Testis (tissue), 3 donors: Measurements from ENCODE around the gene MEDAG. TPM values are rescaled to one million over a fixed set of nuclear protein-coding genes. Genes with fewer than 3 reads are reported as not detected.
"Not testable (repeated sequence)": the region's sequence is repeated elsewhere in the genome, so short reads cannot be mapped to it uniquely, and the experiment has no call there.

Source experiments
- DNase-seq: peaks from one replicate; pipeline ENCODE4 v3.0.0-alpha.2; 2019
- H3K27ac ChIP-seq, 2 donors: fragments of 200-600 bp; sonication (generic); one replicate each; pipeline ENCODE4 v1.5.1; 2019
- H3K27me3 ChIP-seq: fragments of 200-600 bp; sonication (generic); one replicate; pipeline ENCODE4 v1.5.1; 2019
- H3K36me3 ChIP-seq: fragments of 200-600 bp; sonication (generic); one replicate; pipeline ENCODE4 v1.5.1; 2017; ENCODE audit warnings: low read depth; ENCODE audit errors: missing control alignments
- H3K4me1 ChIP-seq: fragments of 200-600 bp; sonication (generic); one replicate; pipeline ENCODE4 v1.5.1; 2019
- H3K4me3 ChIP-seq, 2 donors: fragments of 200-600 bp; sonication (generic); one replicate each; pipeline ENCODE4 v1.5.1; 2017 to 2019
- H3K9me3 ChIP-seq: fragments of 200-600 bp; sonication (generic); one replicate; pipeline ENCODE4 v1.5.1; 2017
- CTCF ChIP-seq, 3 experiments: fragments of 450-650 bp in 2 of 3; fragments of 200-600 bp in 1 of 3; sonication (generic) in 1 of 3; IDR thresholded peaks; one replicate each; pipeline ENCODE4 v1.5.1; 2016 to 2019; ENCODE audit warnings: antibody characterized with exemption in 3 of 3, mild to moderate bottlenecking in 2 of 3, moderate library complexity in 1 of 3
- POLR2A ChIP-seq: fragments of 450-650 bp; IDR thresholded peaks from one replicate; pipeline ENCODE4 v1.6.1; 2017; ENCODE audit warnings: antibody characterized with exemption, mild to moderate bottlenecking, moderate library complexity
- WGBS, 2 donors: methylation state at CpG; one replicate each; pipeline ENCODE4 v1.1.5; 2018; 5-methylcytosine and 5-hydroxymethylcytosine counted together
- intact Hi-C: fragments of 100-400 bp; cut with DNase I; formaldehyde crosslinking; loops from one replicate; pipeline ENCODE4 v1.15.1; 2023; ENCODE audit warnings: low total_unique reads
- polyA plus RNA-seq: library from polyadenylated mRNA; stranded (reverse); fragments of 350-450 nt; fragmentation: Illumina TruSeq; extraction: RNeasy Lipid Tissue Mini Kit (QIAGEN cat#74804); gene quantifications from one replicate; pipeline ENCODE4 v1.2.3, GENCODE V29; 2014; ENCODE audit warnings: low read depth, low replicate concordance; ENCODE audit not compliant: insufficient read depth
- total RNA-seq, 2 donors: library from RNA; depleted of rRNA; stranded (reverse); fragments of >200 nt; gene quantifications; one replicate each; pipeline ENCODE4 v1.2.3, GENCODE V29; 2016

The MEDAG gene
- total and polyA plus RNA-seq, 3 donors from 2014 or later, result 9.6 to 23.1 (median 17.7) TPM

DNA sequence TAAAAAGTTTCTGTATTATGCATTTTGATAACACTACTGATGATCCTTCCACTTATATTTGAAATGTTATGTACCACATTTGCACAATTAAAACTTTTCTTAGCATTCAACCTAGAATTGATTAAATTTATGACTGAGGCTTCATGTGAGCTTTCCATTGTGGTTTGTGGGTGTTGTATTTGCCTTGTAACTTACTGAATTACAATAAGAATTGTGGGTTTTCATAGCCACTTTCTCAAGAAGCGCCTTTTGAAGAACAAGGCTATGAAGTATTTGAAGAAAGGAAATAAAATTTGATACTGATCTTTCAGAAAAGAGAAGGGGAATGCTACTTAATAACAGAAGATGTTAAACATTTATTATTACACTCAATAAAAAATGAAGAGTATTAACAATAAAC, 19.4 kb downstream of the MEDAG start:
- Histone ChIP-seq H3K4me1 (peaks cover 24% of the 10 kb centered on the region), H3K27me3 (no peaks in the 10 kb centered on the region), H3K36me3 (no peaks in the 10 kb centered on the region), H3K27ac (peak overlapping the region in 1 of 2 donors; percentile 47), H3K4me3 (no peak overlapping the region), H3K9me3 (no peaks in the 10 kb centered on the region)
- TF ChIP-seq POLR2A, result no peak
- no peak for TF ChIP-seq CTCF (IDR thresholded peaks at IDR 0.05)
- 77 to 92% methylated on average over 1 of the region's 1 CpG for WGBS, 2 donors
- intact Hi-C loops, result no loop called here
- no peak for DNase-seq

DNA sequence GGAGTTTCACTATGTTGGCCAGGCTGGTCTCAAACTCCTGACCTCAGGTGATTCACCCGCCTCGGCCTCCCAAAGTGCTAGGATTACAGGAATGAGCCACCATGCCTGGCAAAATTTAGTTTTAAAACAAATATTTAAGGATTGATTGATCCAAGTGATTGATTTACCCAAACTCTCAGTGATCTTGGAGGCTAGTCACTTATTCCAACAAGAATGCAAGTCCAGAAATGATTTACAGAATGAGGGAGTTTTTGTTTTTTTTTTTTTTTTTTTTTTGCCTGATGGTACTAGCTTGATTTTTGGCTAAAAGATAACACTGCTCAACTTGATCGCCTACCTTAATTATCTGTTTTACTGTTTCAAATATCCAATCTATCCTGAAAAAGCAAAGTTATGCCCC, 20.7 kb downstream of the MEDAG start:
- H3K36me3 ChIP-seq, result no peaks in the 10 kb centered on the region
- no peak for TF ChIP-seq CTCF (IDR thresholded peaks at IDR 0.05)
- no peak for TF ChIP-seq POLR2A
- H3K27me3 ChIP-seq, result no peaks in the 10 kb centered on the region
- H3K4me3 ChIP-seq, result no peak overlapping the region
- no peaks in the 10 kb centered on the region for H3K9me3 ChIP-seq
- H3K4me1 ChIP-seq, result peaks cover 19% of the 10 kb centered on the region
- no peak for DNase-seq
- intact Hi-C loops, result no loop called here
- peak overlapping the region in 1 of 2 donors; percentile 23 for H3K27ac ChIP-seq
- WGBS, 2 donors, result 84 to 87% methylated on average over 3 of the region's 3 CpGs

GRCh38 chr13:30927188-30927587, 21.1 kb downstream of the MEDAG start:
- H3K27ac ChIP-seq, H3K4me3 ChIP-seq, DNase-seq, intact Hi-C loops, H3K27me3 ChIP-seq, H3K36me3 ChIP-seq, H3K9me3 ChIP-seq: not testable (repeated sequence)
- H3K4me1 ChIP-seq, result peaks cover 23% of the 10 kb centered on the region
- WGBS, 2 donors, result 70 to 85% methylated on average over 3 of the region's 3 CpGs

GRCh38 chr13:30927595-30927994, 21.5 kb downstream of the MEDAG start:
- 100% methylated on average over 1 of the region's 1 CpG for WGBS, 2 donors
- Histone ChIP-seq H3K9me3 (no peaks in the 10 kb centered on the region), H3K4me1 (peaks cover 27% of the 10 kb centered on the region), H3K27ac (no peak overlapping the region), H3K4me3 (no peak overlapping the region), H3K27me3 (no peaks in the 10 kb centered on the region), H3K36me3 (no peaks in the 10 kb centered on the region)
- no peak for DNase-seq
- no peak for TF ChIP-seq POLR2A
- TF ChIP-seq CTCF (IDR thresholded peaks at IDR 0.05), result no peak
- intact Hi-C loops, result no loop called here

DNA sequence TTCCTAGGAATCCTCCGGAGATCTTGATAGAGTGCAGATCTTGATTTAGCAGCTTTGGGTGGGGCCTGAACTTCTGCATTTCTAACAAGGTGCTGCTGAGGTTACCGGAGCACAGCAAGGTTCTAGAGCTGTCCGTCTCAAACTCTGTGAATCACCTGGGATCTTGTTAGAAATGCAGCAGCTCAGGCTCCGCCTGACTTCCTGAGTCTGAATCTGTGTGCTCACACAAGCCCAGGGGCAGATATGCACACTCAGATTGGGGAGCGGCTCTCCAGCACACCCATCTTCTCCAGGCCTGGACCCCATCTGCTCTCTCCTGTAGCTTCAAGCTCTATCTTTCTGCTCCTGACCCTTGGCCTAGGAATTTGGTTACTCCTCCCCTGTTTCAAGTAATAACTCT, 22.9 kb downstream of the MEDAG start:
- 83 to 86% methylated on average over 5 of the region's 5 CpGs for WGBS, 2 donors
- no peaks in the 10 kb centered on the region for H3K27me3 ChIP-seq
- intact Hi-C loops, result no loop called here
- H3K27ac ChIP-seq, result no peak overlapping the region
- no peak overlapping the region for H3K4me3 ChIP-seq
- H3K9me3 ChIP-seq, result no peaks in the 10 kb centered on the region
- DNase-seq, result no peak
- no peaks in the 10 kb centered on the region for H3K36me3 ChIP-seq
- H3K4me1 ChIP-seq, result peaks cover 28% of the 10 kb centered on the region
- no peak for TF ChIP-seq CTCF (IDR thresholded peaks at IDR 0.05)
- no peak for TF ChIP-seq POLR2A
